Gastroesophageal sphincter (tissue), 4 donors: ENCODE results near the gene CUX1. TPM values are rescaled to one million over a fixed set of nuclear protein-coding genes. Genes with fewer than 3 reads are reported as not detected.

ENCODE experiments used
- ATAC-seq: fragments of 150-250 bp; one replicate; pipeline ENCODE4 v1.9.1; 2016; ENCODE audit warnings: mild to moderate bottlenecking, moderate library complexity
- H3K27ac ChIP-seq, 4 donors: fragments of 200-600 bp; sonication (generic) in 3 of 4; 1 replicate in 3 of 4; 2 replicates in 1 of 4; pipeline ENCODE4 v1.5.1; 2016 to 2019
- H3K27me3 ChIP-seq: fragments of 200-600 bp; sonication (generic); one replicate; pipeline ENCODE4 v1.5.1; 2019
- H3K36me3 ChIP-seq, 2 donors: fragments of 200-600 bp; sonication (generic); one replicate each; pipeline ENCODE4 v1.5.1; 2019; ENCODE audit warnings: control low read depth in 1 of 2
- H3K4me1 ChIP-seq, 3 donors: fragments of 200-600 bp; sonication (generic); 1 replicate in 2 of 3; 2 replicates in 1 of 3; pipeline ENCODE4 v1.5.1; 2016 to 2019; ENCODE audit warnings: control low read depth in 2 of 3
- H3K4me3 ChIP-seq, 2 donors: fragments of 200-600 bp; sonication (generic); one replicate each; pipeline ENCODE4 v1.5.1; 2019; ENCODE audit warnings: mild to moderate bottlenecking in 1 of 2, moderate library complexity in 1 of 2
- H3K9me3 ChIP-seq, 3 donors: fragments of 200-600 bp; sonication (generic); one replicate each; pipeline ENCODE4 v1.5.1; 2017 to 2019; ENCODE audit warnings: control low read depth in 2 of 3
- CTCF ChIP-seq, 4 experiments: fragments of 200-600 bp in 2 of 4; fragments of 450-650 bp in 2 of 4; sonication (generic) in 1 of 4; IDR thresholded peaks; one replicate each; pipeline ENCODE4 v1.5.1; 2017 to 2019; ENCODE audit warnings: antibody characterized with exemption in 4 of 4, mild to moderate bottlenecking in 2 of 4, moderate library complexity in 2 of 4
- EP300 ChIP-seq: sonication (generic); formaldehyde crosslinking; IDR thresholded peaks from one replicate; pipeline ENCODE4 v1.6.1; 2017; ENCODE audit warnings: antibody characterized with exemption, mild to moderate bottlenecking
- POLR2A ChIP-seq, 2 donors: fragments of 450-650 bp; IDR thresholded peaks; one replicate each; pipeline ENCODE4 v1.6.1; 2017; ENCODE audit warnings: antibody characterized with exemption in 2 of 2, mild to moderate bottlenecking in 2 of 2, moderate library complexity in 1 of 2
- POLR2AphosphoS5 ChIP-seq: sonication (generic); formaldehyde crosslinking; IDR thresholded peaks from one replicate; pipeline ENCODE4 v1.6.1; 2017; ENCODE audit warnings: antibody characterized with exemption
- WGBS, 2 donors: methylation state at CpG; one replicate each; pipeline ENCODE4 v1.1.5; 2018; ENCODE audit warnings: low coverage in 1 of 2; 5-methylcytosine and 5-hydroxymethylcytosine counted together
- total RNA-seq, 4 donors: library from RNA; depleted of rRNA; stranded (reverse); fragments of >200 nt; gene quantifications; one replicate each; pipeline ENCODE4 v1.1.0, GENCODE V29; 2016

CUX1 gene
- total RNA-seq, 4 donors from 2014 or later: 84.4 to 134 (median 110) TPM

GRCh38 chr7:102283477-102284189 is 466.2 kb downstream of the CUX1 start:
- 80% methylated on average over 1 of the region's 10 CpGs; no CpG with 5 or more reads in 1 of the 2 donors for WGBS, 2 donors
- ATAC-seq: no peak
- Histone ChIP-seq H3K4me1 (peaks cover 0 to 40% (median 12%) of the 10 kb centered on the region in 3 donors), H3K4me3 (no peak overlapping the region), H3K9me3 (no peaks in the 10 kb centered on the region), H3K36me3 (no peaks in the 10 kb centered on the region), H3K27ac (no peak overlapping the region), H3K27me3 (no peaks in the 10 kb centered on the region)
- TF ChIP-seq POLR2A (IDR thresholded peaks at IDR 0.05): no peak
- TF ChIP-seq EP300: no peak
- TF ChIP-seq POLR2AphosphoS5: no peak
- no peak for TF ChIP-seq CTCF (IDR thresholded peaks at IDR 0.05)

- TF ChIP-seq POLR2A (IDR thresholded peaks at IDR 0.05) (no peak), EP300 (no peak), POLR2AphosphoS5 (no peak), CTCF (IDR thresholded peaks at IDR 0.05) (no peak)
- WGBS, 2 donors: 71 to 91% methylated on average over 6 to 8 of the region's 12 CpGs
- no peak overlapping the region for H3K4me3 ChIP-seq
- H3K9me3 ChIP-seq: no peaks in the 10 kb centered on the region
- no peak overlapping the region for H3K27ac ChIP-seq
- H3K4me1 ChIP-seq: peaks cover 0 to 43% (median 12%) of the 10 kb centered on the region in 3 donors
- no peaks in the 10 kb centered on the region for H3K36me3 ChIP-seq
- no peaks in the 10 kb centered on the region for H3K27me3 ChIP-seq
- no peak for ATAC-seq
Observed at GRCh38 chr7:102284399-102284798, 467.0 kb downstream of the CUX1 start.

GRCh38 chr7:102284891-102285539 is 467.6 kb downstream of the CUX1 start:
- Histone ChIP-seq H3K4me1 (peaks cover 0 to 39% (median 12%) of the 10 kb centered on the region in 3 donors), H3K9me3 (no peaks in the 10 kb centered on the region), H3K36me3 (no peaks in the 10 kb centered on the region), H3K27me3 (no peaks in the 10 kb centered on the region), H3K4me3 (peak overlapping the region in 1 of 2 donors; percentile 18), H3K27ac (peak overlapping the region in 3 of 4 donors; percentile 80 to 86 (median 84))
- 54 to 76% methylated on average over 6 to 13 of the region's 19 CpGs for WGBS, 2 donors
- TF ChIP-seq POLR2A (IDR thresholded peaks at IDR 0.05): no peak
- TF ChIP-seq EP300: no peak
- no peak for TF ChIP-seq CTCF (IDR thresholded peaks at IDR 0.05)
- TF ChIP-seq POLR2AphosphoS5: no peak
- no peak for ATAC-seq

GRCh38 chr7:102285540-102286236 is 468.3 kb downstream of the CUX1 start:
- H3K4me3 ChIP-seq: peak overlapping the region in 1 of 2 donors; percentile 79
- H3K36me3 ChIP-seq: no peaks in the 10 kb centered on the region
- no peak for ATAC-seq
- no peaks in the 10 kb centered on the region for H3K27me3 ChIP-seq
- peaks cover 0 to 39% (median 12%) of the 10 kb centered on the region in 3 donors for H3K4me1 ChIP-seq
- WGBS, 2 donors: 23% methylated on average over 3 of the region's 19 CpGs; no CpG with 5 or more reads in 1 of the 2 donors
- no peak for TF ChIP-seq CTCF (IDR thresholded peaks at IDR 0.05)
- TF ChIP-seq POLR2A (IDR thresholded peaks at IDR 0.05): no peak
- no peak for TF ChIP-seq POLR2AphosphoS5
- TF ChIP-seq EP300: no peak
- H3K27ac ChIP-seq: peak overlapping the region in 3 of 4 donors; percentile 80 to 86 (median 84)
- H3K9me3 ChIP-seq: no peaks in the 10 kb centered on the region
